NCI-H526 (cell line): ENCODE data around the gene INO80D.
"Not testable (repeated sequence)": the region's sequence is repeated elsewhere in the genome, so short reads cannot be mapped to it uniquely, and the experiment has no call there.

Experiments used
- DNase-seq, 2 experiments: peaks; one replicate each; lab custom pipeline; 2025; lab: John Stamatoyannopoulos, UW

The INO80D gene

GRCh38 chr2:206083602-206084438, 2.2 kb downstream of the INO80D start:
- DNase-seq: peak; percentile 11 to 38

DNA sequence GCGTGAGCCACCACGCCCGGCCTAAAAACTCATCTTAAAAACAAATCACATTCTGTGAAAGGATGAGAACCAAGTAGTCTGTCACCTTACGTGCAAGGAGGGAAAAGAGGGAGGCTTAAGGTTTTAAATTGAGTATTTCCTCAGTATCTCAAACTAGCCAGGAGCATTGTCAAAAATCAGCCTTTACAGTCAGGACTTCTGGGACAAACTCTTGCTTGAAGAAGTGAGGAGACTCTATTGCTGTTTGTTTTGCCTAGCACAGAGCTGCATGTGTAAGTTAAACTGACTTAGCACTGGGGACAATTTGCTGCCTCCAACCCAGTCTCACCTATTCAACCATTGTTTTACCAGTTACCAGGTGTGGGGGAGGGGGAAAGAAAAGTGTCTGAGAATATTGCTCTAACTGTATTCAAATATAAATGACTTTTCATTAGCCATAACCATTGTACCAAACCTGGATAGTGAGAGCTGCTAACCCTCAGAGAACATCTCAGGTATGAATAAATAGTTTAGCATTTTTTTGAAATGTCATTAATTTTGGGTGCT, 3.6 kb downstream of the INO80D start:
- peak; percentile 40 to 75 for DNase-seq

GRCh38 chr2:206080927-206081326, 5.0 kb downstream of the INO80D start:
- no peak for DNase-seq

DNA sequence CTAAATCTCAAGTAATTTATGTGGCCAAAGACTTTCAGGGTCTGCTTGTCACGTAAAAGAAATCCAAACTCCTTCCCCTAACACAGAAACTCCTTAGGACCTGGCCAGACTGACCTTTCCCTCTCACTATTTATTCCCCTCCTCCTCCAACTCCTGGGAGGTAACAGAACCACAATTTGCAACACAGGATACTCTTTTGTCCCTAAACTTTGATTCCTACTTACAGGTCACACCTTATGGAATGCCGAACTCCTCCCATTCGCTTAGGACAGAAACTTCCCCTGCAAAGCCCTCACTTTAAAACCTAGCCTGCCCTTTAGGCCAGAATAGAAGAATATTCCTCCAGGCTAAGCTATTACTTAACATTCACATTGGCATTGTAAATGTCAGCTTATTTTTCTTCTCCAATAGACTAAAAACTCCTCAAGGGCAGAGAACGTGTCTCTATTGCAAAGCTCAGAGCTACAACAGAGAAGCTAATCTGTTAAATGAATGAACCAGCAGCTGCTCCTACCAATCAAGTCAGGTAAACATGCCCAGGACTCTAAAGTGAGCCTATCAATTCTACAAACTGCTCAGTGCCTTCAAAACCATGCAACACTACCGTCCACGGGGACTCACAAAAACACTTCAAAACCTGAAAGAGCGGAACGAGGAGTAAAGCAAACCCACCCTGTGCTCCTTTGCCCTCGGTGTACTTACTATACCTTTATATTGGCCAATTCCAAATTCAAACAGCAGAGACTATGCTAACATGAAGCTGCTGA, 6.1 kb downstream of the INO80D start:
- no peak for DNase-seq

GRCh38 chr2:206077879-206078278, 8.1 kb downstream of the INO80D start:
- DNase-seq: not testable (repeated sequence)

DNA sequence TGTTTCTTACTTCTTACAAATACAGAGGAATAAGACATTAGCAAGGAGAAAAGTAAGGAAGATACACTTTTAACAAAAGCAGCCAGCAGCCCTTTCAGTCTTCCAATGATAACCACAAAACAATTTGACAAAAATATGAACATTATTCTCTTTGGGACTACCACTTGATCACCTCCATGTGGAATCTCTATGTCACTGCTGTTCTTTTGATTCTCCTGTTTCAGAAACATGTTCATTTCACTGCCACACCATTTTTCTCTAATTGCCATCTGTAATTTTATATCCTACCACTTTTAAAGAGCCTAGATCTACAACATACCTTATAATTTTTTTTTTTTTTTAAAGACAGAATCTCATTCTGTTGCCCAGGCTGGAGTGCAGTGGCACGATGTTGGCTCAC, 10.9 kb downstream of the INO80D start:
- no peak for DNase-seq

- DNase-seq: no peak
These were observed 14.2 kb downstream of the INO80D start for GRCh38 chr2:206071807-206072206.

DNA sequence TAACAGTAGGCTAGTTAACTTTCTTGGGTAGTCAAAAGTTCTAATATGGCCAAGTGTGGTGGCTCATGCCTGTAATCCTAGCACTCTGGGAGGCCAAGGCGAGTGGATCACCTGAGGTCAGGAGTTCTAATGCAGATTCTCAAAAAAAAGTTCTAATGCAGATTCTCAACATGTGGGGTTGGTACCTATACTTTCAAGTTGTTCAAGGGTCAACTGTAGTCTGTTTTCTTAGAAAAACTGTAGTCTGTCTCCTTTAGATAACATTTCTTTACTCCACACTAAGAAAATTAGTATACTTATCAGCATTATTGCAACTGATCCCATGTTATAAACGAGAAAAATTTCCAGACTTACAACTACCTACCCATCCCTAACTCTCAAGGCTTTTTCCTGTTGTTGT, 16.6 kb downstream of the INO80D start:
- no peak for DNase-seq

DNA sequence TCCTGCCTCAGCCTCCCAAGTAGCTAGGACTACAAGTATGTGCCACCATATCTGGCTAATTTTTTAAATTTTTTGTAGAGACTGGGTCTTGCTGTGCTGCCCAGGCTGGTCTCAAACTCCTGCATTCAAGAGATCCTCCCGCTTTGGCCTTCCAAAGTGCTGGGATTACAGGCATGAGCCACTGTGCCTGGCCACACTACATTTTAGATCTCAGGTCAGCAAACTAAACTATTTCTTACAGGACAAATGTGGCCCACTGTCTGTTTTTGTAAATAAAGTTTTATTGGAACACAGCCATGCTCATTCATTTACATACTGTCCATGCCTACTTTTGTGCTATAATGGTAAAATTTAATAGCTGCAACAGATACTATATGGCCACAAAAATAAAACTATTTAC, 17.8 kb downstream of the INO80D start:
- no peak for DNase-seq

DNA sequence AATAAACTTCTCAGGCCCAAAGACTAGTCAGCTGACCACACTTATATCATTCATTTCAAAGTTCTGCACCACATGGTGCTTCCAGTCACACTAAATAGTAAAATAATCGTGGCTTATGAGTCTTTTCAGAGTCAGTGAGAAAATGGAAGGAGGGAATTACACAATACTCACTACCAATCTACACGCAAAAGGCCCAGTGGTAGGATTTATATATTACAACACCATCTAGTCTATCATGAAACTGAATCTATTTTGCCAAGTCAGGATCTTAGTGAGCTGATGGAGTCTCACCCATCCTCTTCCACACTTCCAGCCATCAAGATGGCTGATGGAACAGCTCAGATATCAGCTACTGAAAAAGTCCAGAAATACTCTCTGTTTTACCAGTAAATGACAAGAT, 21.9 kb downstream of the INO80D start:
- DNase-seq: no peak

DNA sequence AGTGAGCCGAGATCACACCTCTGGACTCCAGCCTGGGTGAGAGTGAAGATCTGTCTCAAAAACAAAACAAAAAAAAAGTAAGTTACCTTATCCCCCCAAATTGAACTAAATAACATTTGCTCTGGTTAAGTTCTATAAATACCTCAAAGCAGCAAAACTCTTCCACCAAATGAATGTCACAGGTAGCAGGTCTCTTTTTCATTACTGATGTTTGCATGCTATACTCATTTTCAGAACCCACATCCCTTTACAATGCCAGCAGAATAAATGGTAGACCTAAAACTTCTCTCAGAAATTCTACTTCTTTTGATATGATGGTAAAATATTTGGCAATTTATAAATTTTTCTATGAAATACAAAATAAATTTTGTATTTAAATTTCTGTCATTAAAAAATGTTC, 22.3 kb downstream of the INO80D start:
- DNase-seq: no peak

- no peak for DNase-seq
These were observed 23.2 kb downstream of the INO80D start for GRCh38 chr2:206062724-206063123.

DNA sequence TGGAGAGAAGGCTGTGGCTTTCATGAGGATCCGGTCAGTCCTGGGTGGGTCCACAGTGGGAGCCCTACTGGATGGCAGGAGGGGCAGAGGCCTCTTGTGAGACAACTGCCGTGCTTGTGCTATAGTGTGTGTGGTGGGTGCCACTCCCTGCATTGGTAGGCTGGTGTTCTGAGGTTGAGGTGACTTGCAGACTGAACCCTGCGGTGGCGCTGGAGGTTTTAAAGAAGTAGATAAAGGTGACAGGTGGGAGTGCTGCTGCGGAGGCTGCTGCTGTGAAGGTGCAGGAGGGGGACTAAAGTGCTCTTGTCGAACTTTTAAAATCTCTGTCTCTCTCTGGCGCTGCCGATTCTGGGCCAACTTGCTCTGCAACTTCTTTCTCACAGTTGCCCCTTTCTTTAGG, 29.7 kb downstream of the INO80D start:
- DNase-seq: no peak

GRCh38 chr2:206054952-206055351, 31.0 kb downstream of the INO80D start:
- peak; percentile 8 to 28 for DNase-seq

DNA sequence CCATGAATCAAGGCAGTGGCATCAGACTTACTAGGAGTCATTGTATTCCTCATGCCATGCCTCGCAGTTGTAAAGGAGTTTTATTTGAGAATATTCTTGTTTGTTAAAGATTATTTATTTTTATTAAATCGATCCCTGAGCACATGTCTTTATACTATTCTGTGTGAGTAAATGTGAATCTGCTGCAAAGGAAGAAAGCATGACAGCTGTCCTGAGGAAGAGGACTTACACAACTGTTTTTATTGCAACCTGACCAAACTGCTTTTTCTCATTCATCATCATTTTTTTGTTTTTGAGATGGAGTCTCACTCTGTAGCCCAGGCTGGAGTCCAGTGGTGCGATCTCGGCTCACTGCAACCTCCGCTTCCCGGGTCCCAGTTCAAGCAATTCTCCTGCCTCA, 34.1 kb downstream of the INO80D start:
- no peak for DNase-seq

DNA sequence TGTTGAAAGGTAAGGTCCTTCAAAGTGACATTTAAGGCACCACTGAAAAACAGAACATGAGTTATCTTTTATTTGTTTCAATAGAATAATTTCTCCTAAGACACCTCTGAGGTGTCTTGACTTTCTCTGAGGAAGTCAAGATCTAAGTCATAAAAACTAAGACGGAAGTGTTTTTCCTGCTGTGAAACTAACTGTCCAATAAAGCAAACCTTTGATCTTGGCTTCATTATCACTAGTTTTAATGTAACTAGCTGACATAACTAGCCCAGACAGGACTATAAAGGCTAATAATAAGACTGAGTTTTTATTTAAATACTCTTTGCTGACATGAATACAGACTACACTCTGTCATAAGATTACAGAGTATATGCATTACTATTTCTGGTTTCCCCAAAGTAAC, 36.6 kb downstream of the INO80D start:
- no peak for DNase-seq

- no peak for DNase-seq
These were observed 40.7 kb downstream of the INO80D start for GRCh38 chr2:206045251-206045650.

- no peak for DNase-seq
These were observed 45.4 kb downstream of the INO80D start for GRCh38 chr2:206040525-206040924.

DNA sequence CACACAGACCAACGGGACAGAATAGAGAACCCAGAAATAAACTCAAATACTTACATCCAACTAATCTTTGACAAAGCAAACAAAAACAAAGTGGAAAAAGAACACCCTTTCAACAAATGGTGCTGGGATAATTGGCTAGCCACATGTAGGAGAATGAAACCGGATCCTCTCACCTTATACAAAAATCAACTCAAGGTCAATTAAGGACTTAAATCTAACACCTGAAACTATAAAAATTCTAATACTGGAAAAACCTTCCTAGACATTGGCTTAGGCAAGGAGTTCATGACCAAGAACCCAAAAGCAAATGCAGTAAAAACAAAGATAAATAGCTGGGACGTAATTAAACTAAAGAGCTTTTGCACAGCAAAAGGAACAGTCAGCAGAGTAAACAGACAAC, 50.6 kb downstream of the INO80D start:
- not testable (repeated sequence) for DNase-seq

GRCh38 chr2:206033452-206033851, 52.5 kb downstream of the INO80D start:
- DNase-seq: not testable (repeated sequence)

- DNase-seq: no peak
These were observed 53.9 kb downstream of the INO80D start for GRCh38 chr2:206031950-206032567.

DNA sequence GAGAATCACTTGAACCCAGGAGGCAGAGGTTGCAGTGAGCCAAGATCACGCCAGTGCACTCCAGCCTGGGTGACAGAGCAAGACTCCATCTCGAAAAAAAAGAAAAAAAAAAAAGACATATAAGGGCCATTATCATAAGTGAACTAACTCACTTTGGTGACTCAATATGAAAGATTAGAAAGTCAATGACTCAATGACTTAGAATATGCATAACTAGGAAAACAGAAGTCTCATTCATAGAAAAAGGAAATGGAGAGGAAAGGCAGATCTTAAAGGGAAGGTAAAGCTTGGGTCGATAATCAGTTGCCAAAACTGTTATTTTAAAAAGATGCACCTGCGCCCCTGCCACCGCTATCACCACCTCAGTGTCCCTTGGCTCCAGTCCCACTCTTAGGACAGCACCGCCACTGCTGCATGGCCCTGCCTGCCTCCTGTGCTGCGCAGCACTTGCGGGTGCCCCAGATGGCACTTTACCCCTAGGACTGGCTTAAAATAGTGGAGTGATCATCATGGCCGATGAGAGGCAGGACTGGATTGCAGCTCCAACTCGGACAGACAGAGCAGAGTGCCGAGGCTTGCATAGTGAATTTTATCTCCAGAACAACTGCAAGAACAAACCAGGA, 54.7 kb downstream of the INO80D start:
- no peak for DNase-seq
